ENCODE data around the gene LHFPL2. TPM values are rescaled to one million over a fixed set of nuclear protein-coding genes. Genes with fewer than 3 reads are reported as not detected.

The LHFPL2 gene
- total and polyA plus RNA-seq, 4 experiments from 2014 or later, result 0.25 to 2.7 (median 1.6) TPM

DNA sequence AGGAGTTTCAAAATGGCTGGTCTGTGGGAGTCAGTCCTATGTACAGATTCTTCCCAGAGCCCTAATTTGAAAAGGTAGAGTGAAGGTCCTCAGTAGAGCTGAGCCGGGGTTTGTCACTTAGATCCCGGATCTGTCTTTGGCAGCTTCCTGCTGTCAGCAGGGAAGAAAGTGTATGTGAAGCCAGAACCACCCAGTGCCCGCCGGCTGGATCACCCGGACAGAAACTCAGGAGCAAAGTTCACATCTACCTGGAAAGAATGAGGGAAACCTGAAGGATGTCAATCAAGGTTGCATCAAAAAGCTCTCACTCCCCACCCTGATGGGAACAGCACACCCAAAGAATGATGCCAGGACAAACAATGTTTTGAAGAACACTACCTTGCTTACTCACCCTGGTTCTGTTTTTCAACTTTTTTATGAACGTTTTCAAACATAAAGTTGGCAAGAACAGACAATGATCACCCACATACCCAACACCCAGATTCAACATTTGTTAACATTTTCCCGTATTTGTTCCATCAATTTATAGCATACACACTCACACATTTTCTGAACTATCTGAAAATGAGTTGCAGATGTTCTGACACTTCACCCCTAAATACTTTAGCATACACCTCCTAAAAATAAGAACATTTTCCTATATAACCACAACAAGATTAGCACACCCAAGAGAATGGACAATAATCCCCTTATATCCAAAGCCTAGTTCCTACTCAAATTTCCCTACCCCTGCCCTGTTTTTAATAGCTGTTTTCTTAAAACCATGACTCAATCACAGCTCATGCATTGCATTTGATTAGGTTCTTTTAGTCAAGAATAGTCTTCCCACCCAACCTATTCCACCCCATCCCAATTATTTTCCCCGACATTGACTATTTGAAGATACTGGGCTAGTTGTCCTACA lies 133.9 kb downstream of the LHFPL2 start:
- intact Hi-C loops (cut with micrococcal nuclease), result no loop called here
- Mint-ChIP-seq H3K27me3 (peaks cover 36 to 56% of the 10 kb centered on the region in 2 donors), H3K36me3 (no peaks in the 10 kb centered on the region), H3K4me1 (peaks cover 1 to 9% (median 3%) of the 10 kb centered on the region in 4 donors), H3K9me3 (no peaks in the 10 kb centered on the region), H3K27ac (no peak overlapping the region), H3K4me3 (no peak overlapping the region)
- no peak for DNase-seq
- POLR2A ChIA-PET (ENCODE audit: partially characterized antibody), result no interaction called here
- H3K4me1 ChIP-seq (ENCODE audit: insufficient read depth, low read length), result peaks cover 3% of the 10 kb centered on the region
- no peaks in the 10 kb centered on the region for H3K36me3 ChIP-seq (ENCODE audit: insufficient read depth, low read length)
- H3K27ac ChIP-seq (ENCODE audit: low read depth, low read length), result no peak overlapping the region
- no peaks in the 10 kb centered on the region for H3K27me3 ChIP-seq (ENCODE audit: insufficient read depth, low read length)
- H3K4me3 ChIP-seq (ENCODE audit: low read length in 2 of 2), result no peak overlapping the region
- H3K9me3 ChIP-seq (ENCODE audit: control insufficient read depth in 1 of 2, low read length in 2 of 2), result no peaks in the 10 kb centered on the region
- CTCF ChIA-PET (ENCODE audit: partially characterized antibody), result no interaction called here

DNA sequence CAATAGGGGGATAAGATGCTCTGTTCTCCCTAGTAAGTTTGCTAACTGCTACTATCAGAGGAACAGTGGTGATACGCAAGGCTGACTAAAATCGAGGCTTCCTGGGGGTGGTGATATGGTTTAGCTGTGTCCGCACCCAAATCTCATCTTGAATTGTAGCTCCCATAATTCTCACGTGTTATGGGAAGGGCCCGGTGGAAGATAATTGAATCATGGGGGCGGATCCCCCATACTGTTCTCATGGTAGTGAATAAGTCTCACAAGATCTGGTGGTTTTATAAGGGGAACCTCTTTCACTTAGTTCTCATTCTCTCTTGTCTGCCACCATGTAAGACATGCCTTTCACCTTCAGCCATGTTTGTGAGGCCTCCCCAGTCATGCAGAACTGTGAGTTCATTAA lies 135.1 kb downstream of the LHFPL2 start:
- no peak for DNase-seq
- peaks cover 9 to 20% (median 10%) of the 10 kb centered on the region in 4 donors for H3K4me1 Mint-ChIP-seq
- no peak overlapping the region for H3K4me3 Mint-ChIP-seq
- intact Hi-C loops (cut with micrococcal nuclease), result no loop called here
- H3K27me3 Mint-ChIP-seq, result peaks cover 38 to 61% of the 10 kb centered on the region in 2 donors
- H3K27ac Mint-ChIP-seq, result no peak overlapping the region
- no peaks in the 10 kb centered on the region for H3K36me3 ChIP-seq (ENCODE audit: insufficient read depth, low read length)
- peaks cover 7% of the 10 kb centered on the region for H3K27me3 ChIP-seq (ENCODE audit: insufficient read depth, low read length)
- no peaks in the 10 kb centered on the region for H3K9me3 Mint-ChIP-seq
- H3K27ac ChIP-seq (ENCODE audit: low read depth, low read length), result no peak overlapping the region
- H3K9me3 ChIP-seq (ENCODE audit: control insufficient read depth in 1 of 2, low read length in 2 of 2), result no peaks in the 10 kb centered on the region
- CTCF ChIA-PET (ENCODE audit: partially characterized antibody), result no interaction called here
- POLR2A ChIA-PET (ENCODE audit: partially characterized antibody), result no interaction called here
- H3K4me1 ChIP-seq (ENCODE audit: insufficient read depth, low read length), result peaks cover 9% of the 10 kb centered on the region
- H3K4me3 ChIP-seq (ENCODE audit: low read length in 2 of 2), result no peak overlapping the region
- no peaks in the 10 kb centered on the region for H3K36me3 Mint-ChIP-seq

DNA sequence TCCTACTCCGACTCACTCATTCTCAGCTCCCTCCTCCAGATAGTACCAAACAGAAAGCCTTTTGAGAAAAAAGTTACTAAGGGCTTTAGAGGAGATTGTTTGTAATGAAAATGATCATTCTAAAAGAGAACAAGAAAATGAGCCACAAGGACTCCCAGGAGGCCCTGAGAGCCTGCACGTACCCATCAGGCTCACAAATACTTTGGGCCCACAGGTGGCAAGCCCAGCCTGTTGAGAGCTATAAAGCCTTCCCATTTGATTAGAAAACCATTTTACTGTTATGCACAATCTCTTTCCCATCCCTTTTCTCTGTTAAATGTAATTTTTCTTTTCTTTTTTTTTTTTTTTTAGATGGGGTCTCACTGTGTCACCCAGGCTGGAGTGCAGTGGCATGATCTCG lies 136.1 kb downstream of the LHFPL2 start:
- no peaks in the 10 kb centered on the region for H3K36me3 Mint-ChIP-seq
- ChIA-PET POLR2A (ENCODE audit: partially characterized antibody) (no interaction called here), CTCF (ENCODE audit: partially characterized antibody) (interaction anchor here (0.9 kb wide), 1 partner anchor 9 kb away, joined by 3 read pairs; no protein-coding TSS in a partner anchor)
- Histone ChIP-seq H3K27me3 (ENCODE audit: insufficient read depth, low read length) (peaks cover 7% of the 10 kb centered on the region), H3K36me3 (ENCODE audit: insufficient read depth, low read length) (no peaks in the 10 kb centered on the region), H3K4me1 (ENCODE audit: insufficient read depth, low read length) (peaks cover 9% of the 10 kb centered on the region), H3K27ac (ENCODE audit: low read depth, low read length) (no peak overlapping the region), H3K4me3 (ENCODE audit: low read length in 2 of 2) (no peak overlapping the region), H3K9me3 (ENCODE audit: control insufficient read depth in 1 of 2, low read length in 2 of 2) (no peaks in the 10 kb centered on the region)
- peaks cover 41 to 67% of the 10 kb centered on the region in 2 donors for H3K27me3 Mint-ChIP-seq
- H3K27ac Mint-ChIP-seq, result no peak overlapping the region
- no peak for DNase-seq
- peaks cover 9 to 20% (median 10%) of the 10 kb centered on the region in 4 donors for H3K4me1 Mint-ChIP-seq
- intact Hi-C loops (cut with micrococcal nuclease), result no loop called here
- no peak overlapping the region for H3K4me3 Mint-ChIP-seq
- no peaks in the 10 kb centered on the region for H3K9me3 Mint-ChIP-seq

DNA sequence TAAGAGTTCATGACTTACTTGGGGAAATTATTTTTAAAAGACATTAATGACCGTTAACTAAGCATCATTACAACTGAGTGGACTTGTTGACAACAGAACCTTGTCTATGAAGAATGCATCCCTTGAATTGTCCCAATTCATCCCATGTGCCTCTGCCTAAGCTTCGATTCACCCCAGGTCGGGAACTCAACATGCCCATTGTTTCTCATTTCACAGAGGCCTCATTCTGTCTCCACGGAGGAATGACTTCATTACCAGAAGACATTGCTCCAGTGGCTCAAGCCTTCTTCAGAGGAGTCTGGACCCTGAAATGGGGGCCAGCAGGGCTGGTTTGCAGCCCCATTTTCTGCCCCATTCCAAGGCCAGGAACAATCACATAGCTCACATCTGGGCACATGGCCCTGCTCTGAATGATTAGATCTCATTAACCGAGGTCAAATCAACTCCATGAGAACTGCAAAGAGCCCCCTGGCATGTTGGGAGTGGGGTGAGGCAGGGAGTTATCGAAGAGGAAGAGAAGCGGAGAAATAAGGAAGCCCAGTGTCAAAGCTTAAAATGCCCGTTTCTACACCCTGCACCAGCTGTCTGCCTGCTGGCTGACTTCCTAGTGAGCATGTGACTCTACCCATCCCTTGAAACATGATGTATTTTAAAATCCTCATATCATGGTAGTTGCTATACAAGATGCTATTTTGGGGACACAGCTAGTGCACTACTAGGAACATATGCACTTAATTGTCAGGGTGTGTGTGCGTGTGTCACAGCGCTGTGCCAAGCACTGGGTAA lies 137.3 kb downstream of the LHFPL2 start:
- Mint-ChIP-seq H3K36me3 (no peaks in the 10 kb centered on the region), H3K9me3 (no peaks in the 10 kb centered on the region), H3K4me1 (peaks cover 9 to 20% (median 10%) of the 10 kb centered on the region in 4 donors), H3K27ac (no peak overlapping the region), H3K27me3 (peaks cover 41 to 64% of the 10 kb centered on the region in 2 donors), H3K4me3 (peak overlapping the region in 4 of 8 donors; percentile 23 to 84 (median 58))
- intact Hi-C loops (cut with micrococcal nuclease), result no loop called here
- Histone ChIP-seq H3K4me1 (ENCODE audit: insufficient read depth, low read length) (peaks cover 9% of the 10 kb centered on the region), H3K36me3 (ENCODE audit: insufficient read depth, low read length) (no peaks in the 10 kb centered on the region), H3K9me3 (ENCODE audit: control insufficient read depth in 1 of 2, low read length in 2 of 2) (no peaks in the 10 kb centered on the region), H3K27ac (ENCODE audit: low read depth, low read length) (no peak overlapping the region), H3K4me3 (ENCODE audit: low read length in 2 of 2) (no peak overlapping the region), H3K27me3 (ENCODE audit: insufficient read depth, low read length) (peaks cover 7% of the 10 kb centered on the region)
- DNase-seq, result no peak
- POLR2A ChIA-PET (ENCODE audit: partially characterized antibody), result no interaction called here
- CTCF ChIA-PET (ENCODE audit: partially characterized antibody), result no interaction called here

DNA sequence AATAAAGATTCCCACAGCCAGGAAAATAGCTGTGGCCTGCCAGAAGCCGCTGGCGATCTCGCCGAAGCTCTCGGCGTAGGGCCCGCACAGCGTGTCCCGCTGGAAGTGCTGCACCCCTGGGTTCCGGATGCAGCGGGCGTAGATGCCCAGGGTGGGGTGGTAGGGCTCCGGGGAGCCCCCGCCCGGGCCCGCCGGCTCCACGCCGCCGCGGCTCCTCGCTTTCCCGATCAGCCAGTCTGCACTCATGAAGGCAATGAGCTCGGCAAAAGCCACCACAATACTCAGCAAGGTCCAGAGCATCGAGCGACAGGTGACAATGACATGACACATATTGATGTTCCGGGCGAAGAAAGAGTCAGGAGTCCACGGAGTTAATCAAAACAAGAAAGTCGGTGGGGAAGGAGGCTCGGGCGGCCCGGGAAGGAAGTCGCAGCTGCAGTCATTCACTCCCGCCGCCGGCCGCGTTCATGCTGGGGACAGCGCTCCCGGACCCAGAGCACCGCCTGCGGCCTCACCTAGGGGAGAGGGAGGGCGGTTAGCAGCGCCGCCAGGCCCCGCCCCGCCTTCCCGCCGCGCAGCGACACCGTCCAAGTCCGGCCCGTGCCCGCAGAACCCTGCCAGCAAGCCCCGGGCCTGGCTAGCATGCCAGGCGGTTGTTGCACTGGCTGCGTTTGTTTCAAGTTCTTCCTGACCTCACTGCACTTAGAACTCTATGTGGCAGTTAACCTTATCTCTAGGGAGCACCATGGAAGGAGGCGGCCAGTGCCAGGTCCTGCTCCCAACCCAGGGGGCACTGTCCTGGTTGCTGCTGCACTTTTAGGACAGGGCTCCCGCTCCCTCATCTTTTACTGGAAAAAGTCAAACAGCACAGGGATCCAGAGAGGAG lies 138.4 kb downstream of the LHFPL2 start:
- Mint-ChIP-seq H3K4me1 (peaks cover 9 to 20% (median 10%) of the 10 kb centered on the region in 4 donors), H3K36me3 (no peaks in the 10 kb centered on the region), H3K27ac (peak overlapping the region in 2 of 7 donors; percentile 25 to 76), H3K27me3 (peaks cover 40 to 59% of the 10 kb centered on the region in 2 donors), H3K4me3 (peak overlapping the region; percentile 71 to 88 (median 84)), H3K9me3 (no peaks in the 10 kb centered on the region)
- ChIA-PET POLR2A (ENCODE audit: partially characterized antibody) (no interaction called here), CTCF (ENCODE audit: partially characterized antibody) (interaction anchor here (0.7 kb wide), 1 partner anchor 106 kb away, joined by 3 read pairs; no protein-coding TSS in a partner anchor)
- no peaks in the 10 kb centered on the region for H3K36me3 ChIP-seq (ENCODE audit: insufficient read depth, low read length)
- intact Hi-C loops (cut with micrococcal nuclease), result no loop called here
- H3K27ac ChIP-seq (ENCODE audit: low read depth, low read length), result no peak overlapping the region
- H3K4me1 ChIP-seq (ENCODE audit: insufficient read depth, low read length), result peaks cover 9% of the 10 kb centered on the region
- peaks cover 7% of the 10 kb centered on the region for H3K27me3 ChIP-seq (ENCODE audit: insufficient read depth, low read length)
- peak in 4 of 5 donors; percentile 9 to 18 (median 17) for DNase-seq
- peak overlapping the region; percentile 17 to 62 for H3K4me3 ChIP-seq (ENCODE audit: low read length in 2 of 2)
- H3K9me3 ChIP-seq (ENCODE audit: control insufficient read depth in 1 of 2, low read length in 2 of 2), result no peaks in the 10 kb centered on the region

DNA sequence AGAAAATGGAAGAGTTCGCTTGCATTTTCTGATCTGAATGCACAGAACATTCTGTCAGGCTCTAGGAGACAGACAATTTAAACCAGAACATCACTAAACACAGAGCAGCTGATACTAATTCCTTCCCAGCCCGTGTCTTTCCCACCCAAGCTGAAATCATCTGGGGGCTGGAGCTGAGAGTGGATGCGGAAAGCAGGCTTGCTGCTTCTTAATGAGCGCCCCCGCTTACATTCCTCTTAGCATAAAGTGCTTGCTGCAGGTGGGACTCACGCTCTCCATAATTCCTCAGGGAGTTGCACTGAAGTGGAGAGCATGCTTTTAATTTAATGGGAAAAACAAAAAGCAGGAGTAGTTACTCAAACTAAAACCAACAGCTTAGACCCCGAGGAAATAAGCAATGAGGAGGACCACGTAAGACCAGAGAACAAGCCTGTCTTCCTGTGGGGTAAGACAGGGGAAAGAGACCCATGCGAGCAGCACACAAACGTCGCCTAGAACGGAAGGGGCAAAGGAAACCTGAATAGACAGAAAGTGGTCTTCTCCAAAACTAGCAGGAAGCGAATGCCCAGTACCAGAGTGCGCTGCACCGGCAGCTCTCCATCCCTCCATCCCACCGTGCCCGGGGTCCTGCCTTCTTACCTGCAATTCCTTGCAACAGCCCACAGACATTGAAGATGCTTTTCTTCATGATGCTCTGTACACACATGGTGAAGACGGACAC lies 139.3 kb downstream of the LHFPL2 start:
- intact Hi-C loops (cut with micrococcal nuclease), result no loop called here
- Histone ChIP-seq H3K27ac (ENCODE audit: low read depth, low read length) (no peak overlapping the region), H3K4me1 (ENCODE audit: insufficient read depth, low read length) (peaks cover 9% of the 10 kb centered on the region), H3K36me3 (ENCODE audit: insufficient read depth, low read length) (no peaks in the 10 kb centered on the region), H3K9me3 (ENCODE audit: control insufficient read depth in 1 of 2, low read length in 2 of 2) (no peaks in the 10 kb centered on the region), H3K27me3 (ENCODE audit: insufficient read depth, low read length) (peaks cover 7% of the 10 kb centered on the region), H3K4me3 (ENCODE audit: low read length in 2 of 2) (peak overlapping the region; percentile 17 to 62)
- peaks cover 9 to 20% (median 10%) of the 10 kb centered on the region in 4 donors for H3K4me1 Mint-ChIP-seq
- H3K27me3 Mint-ChIP-seq, result peaks cover 37 to 53% of the 10 kb centered on the region in 2 donors
- H3K36me3 Mint-ChIP-seq, result no peaks in the 10 kb centered on the region
- H3K9me3 Mint-ChIP-seq, result no peaks in the 10 kb centered on the region
- peak overlapping the region; percentile 67 to 88 (median 84) for H3K4me3 Mint-ChIP-seq
- peak in 1 of 5 donors; percentile 6 for DNase-seq
- POLR2A ChIA-PET (ENCODE audit: partially characterized antibody), result no interaction called here
- H3K27ac Mint-ChIP-seq, result peak overlapping the region in 3 of 7 donors; percentile 5 to 76 (median 9)
- CTCF ChIA-PET (ENCODE audit: partially characterized antibody), result interaction anchor here (0.7 kb wide), 1 partner anchor 106 kb away, joined by 3 read pairs; no protein-coding TSS in a partner anchor

Data from CD4-positive, alpha-beta memory T cell (primary cell).